Endothelial cell of umbilical vein (primary cell): ENCODE data around the gene TNKS1BP1. TPM values are rescaled to one million over a fixed set of nuclear protein-coding genes. Genes with fewer than 3 reads are reported as not detected.

Experiments used
- BruUV-seq: library from RNA; stranded (reverse); fragments of 400-500 nt; replicated peaks from 2 replicates; lab custom pipeline; 2021; lab: Mats Ljungman, UMichigan
- CTCF ChIA-PET: fragments of 300-600, 350-600 bp; sonication (Branson Sonifier 250); formaldehyde crosslinking; loops from one replicate; lab custom pipeline; 2021; ENCODE audit warnings: antibody characterized with exemption, inconsistent platforms; lab: Charles Lee
- POLR2A ChIA-PET: fragments of 300-600, 350-600 bp; sonication (Branson Sonifier 250); formaldehyde crosslinking; loops from one replicate; lab custom pipeline; 2021; ENCODE audit warnings: antibody characterized with exemption, inconsistent platforms; lab: Charles Lee
- DNase-seq: peaks from one replicate; pipeline ENCODE4 v3.0.0-alpha.2; 2011; ENCODE audit warnings: low read depth, low spot score
- FAIRE-seq: peaks from 2 replicates; lab custom pipeline; 2011; peaks lifted over from hg19 to GRCh38; lab: Jason Lieb, UNC
- H2AFZ ChIP-seq: 2 replicates; pipeline ENCODE4 v1.6.0; 2012; ENCODE audit warnings: low read depth, low read length, control low read depth, inconsistent platforms
- H3K27ac ChIP-seq: 2 replicates; pipeline ENCODE4 v1.5.1; 2011; ENCODE audit warnings: low read depth, mild to moderate bottlenecking, control low read depth, low read length, moderate library complexity; ENCODE audit not compliant: insufficient read depth
- H3K27me3 ChIP-seq, 2 experiments: 2 replicates each; pipeline versions ENCODE4 v1.6.0 to v1.6.1; 2011; ENCODE audit warnings: low read length in 2 of 2, mixed read lengths in 1 of 2; ENCODE audit not compliant: control insufficient read depth in 2 of 2, insufficient read depth in 2 of 2
- H3K36me3 ChIP-seq, 2 experiments: 2 replicates in 1 of 2; 3 replicates in 1 of 2; pipeline ENCODE4 v1.5.1; 2011; ENCODE audit warnings: low read length in 2 of 2, mild to moderate bottlenecking in 1 of 2, moderate library complexity in 1 of 2; ENCODE audit not compliant: control insufficient read depth in 2 of 2, insufficient read depth in 2 of 2; ENCODE audit errors: extremely low read depth in 1 of 2
- H3K4me1 ChIP-seq: 3 replicates; pipeline ENCODE4 v1.5.1; 2011; ENCODE audit warnings: mild to moderate bottlenecking, low read length; ENCODE audit not compliant: control insufficient read depth, insufficient read depth; ENCODE audit errors: extremely low read depth
- H3K4me2 ChIP-seq: 2 replicates; pipeline ENCODE4 v1.6.1; 2011; ENCODE audit warnings: low read length, control low read depth, mixed read lengths; ENCODE audit not compliant: insufficient read depth
- H3K4me3 ChIP-seq, 3 experiments: fragments of 200-600 bp in 1 of 3; sonication (generic), shearing (Covaris generic) in 1 of 3; replicated peaks in 1 of 3; 2 replicates each; pipeline ENCODE4 v1.5.1; 2011 to 2016; ENCODE audit warnings: control low read depth in 3 of 3, low read length in 3 of 3, mild to moderate bottlenecking in 2 of 3, inconsistent platforms in 1 of 3, low read depth in 1 of 3, moderate library complexity in 1 of 3; ENCODE audit not compliant: insufficient read depth in 1 of 3
- H3K79me2 ChIP-seq: 2 replicates; pipeline ENCODE4 v1.6.0; 2012; ENCODE audit warnings: low read length, inconsistent platforms; ENCODE audit not compliant: control insufficient read depth, insufficient read depth
- H3K9ac ChIP-seq: replicated peaks from 2 replicates; pipeline ENCODE3; 2011; ENCODE audit warnings: low read length, control low read depth; ENCODE audit not compliant: insufficient read depth; ENCODE audit errors: extremely low read depth
- H3K9me1 ChIP-seq: replicated peaks from 3 replicates; pipeline ENCODE4 v1.6.0; 2011; ENCODE audit warnings: mild to moderate bottlenecking, low read length; ENCODE audit not compliant: control insufficient read depth, insufficient read depth; ENCODE audit errors: extremely low read depth
- H3K9me3 ChIP-seq: replicated peaks from 2 replicates; pipeline ENCODE4 v1.5.1; 2012; ENCODE audit warnings: low read length, inconsistent platforms; ENCODE audit not compliant: control insufficient read depth, insufficient read depth
- H4K20me1 ChIP-seq: replicated peaks from 2 replicates; pipeline ENCODE3; 2011; ENCODE audit warnings: mild to moderate bottlenecking, low read length; ENCODE audit not compliant: control insufficient read depth, insufficient read depth; ENCODE audit errors: extremely low read depth
- EZH2 ChIP-seq: IDR thresholded peaks from 2 replicates; pipeline ENCODE4 v1.6.1; 2012; ENCODE audit warnings: borderline replicate concordance, low read depth, mild to moderate bottlenecking, moderate library complexity, low read length, inconsistent platforms; ENCODE audit not compliant: severe bottlenecking
- FOS ChIP-seq: IDR thresholded peaks from 2 replicates; pipeline ENCODE4 v1.6.1; 2011; ENCODE audit warnings: mild to moderate bottlenecking, low read length, moderate library complexity, borderline replicate concordance; ENCODE audit not compliant: insufficient read depth
- GATA2 ChIP-seq: IDR thresholded peaks from 2 replicates; pipeline ENCODE4 v1.7.0; 2011; ENCODE audit warnings: low read depth, mild to moderate bottlenecking, moderate library complexity, mixed read lengths, low read length; ENCODE audit not compliant: insufficient read length, insufficient read depth
- JUN ChIP-seq: IDR thresholded peaks from 2 replicates; pipeline ENCODE4 v1.6.1; 2011; ENCODE audit warnings: borderline replicate concordance, low read depth; ENCODE audit not compliant: insufficient read length, insufficient read depth
- MYC ChIP-seq: IDR thresholded peaks from one replicate; pipeline ENCODE4 v1.6.1; 2011; ENCODE audit warnings: mild to moderate bottlenecking, low read depth, low read length
- POLR2A ChIP-seq: IDR thresholded peaks from 2 replicates; pipeline ENCODE4 v1.6.1; 2012; ENCODE audit warnings: low read depth, mild to moderate bottlenecking, control low read depth, low read length
- POLR2AphosphoS5 ChIP-seq: IDR thresholded peaks from 2 replicates; pipeline ENCODE4 v1.6.1; 2012; ENCODE audit warnings: low read depth, mild to moderate bottlenecking, control low read depth, low read length, moderate library complexity; ENCODE audit not compliant: insufficient read depth
- dilution Hi-C: fragments of 300-500 bp; cut with MboI; formaldehyde crosslinking; loops from one replicate; pipeline ENCODE4 v1.15.0; 2019; ENCODE audit warnings: low sequenced_read_pairs; ENCODE audit not compliant: extremely low pct_ligation_motif_present
- intact Hi-C: fragments of 100-400 bp; cut with micrococcal nuclease; formaldehyde crosslinking; loops from one replicate; pipeline ENCODE4 v1.10.0; 2022
- polyA plus RNA-seq, 4 experiments: library from polyadenylated mRNA; depleted of rRNA in 3 of 4; stranded (reverse) in 3 of 4; unstranded in 1 of 4; fragments of >200 nt; gene quantifications; 2 replicates each; pipeline versions ENCODE4 v1.2.1 to v1.2.3, GENCODE V29; 2011 to 2012; ENCODE audit warnings: missing spikeins in 1 of 4
- total RNA-seq: library from RNA; stranded (reverse); gene quantifications from 2 replicates; pipeline ENCODE4 v1.2.3, GENCODE V29; 2021
- TF ChIP-seq, protein P1 (sequence below): IDR thresholded peaks from 2 replicates; pipeline ENCODE4 v1.6.1; 2011; ENCODE audit not compliant: insufficient read depth, insufficient read length
- TF ChIP-seq, protein P2 (sequence below), 2 donors: IDR thresholded peaks; 1 replicate in 1 of 2; 2 replicates in 1 of 2; pipeline ENCODE4 v1.5.1; 2011; ENCODE audit warnings: low read length in 2 of 2, mild to moderate bottlenecking in 2 of 2, moderate library complexity in 2 of 2, control low read depth in 1 of 2, inconsistent platforms in 1 of 2, low read depth in 1 of 2; ENCODE audit not compliant: insufficient read depth in 1 of 2; ENCODE audit errors: extremely low read depth in 1 of 2

TNKS1BP1 gene
- total and polyA plus RNA-seq, 2 donors (not counting 3 experiments of a cell fraction or from before 2014, with no cell fraction given) = 54.6 to 111 TPM

DNA sequence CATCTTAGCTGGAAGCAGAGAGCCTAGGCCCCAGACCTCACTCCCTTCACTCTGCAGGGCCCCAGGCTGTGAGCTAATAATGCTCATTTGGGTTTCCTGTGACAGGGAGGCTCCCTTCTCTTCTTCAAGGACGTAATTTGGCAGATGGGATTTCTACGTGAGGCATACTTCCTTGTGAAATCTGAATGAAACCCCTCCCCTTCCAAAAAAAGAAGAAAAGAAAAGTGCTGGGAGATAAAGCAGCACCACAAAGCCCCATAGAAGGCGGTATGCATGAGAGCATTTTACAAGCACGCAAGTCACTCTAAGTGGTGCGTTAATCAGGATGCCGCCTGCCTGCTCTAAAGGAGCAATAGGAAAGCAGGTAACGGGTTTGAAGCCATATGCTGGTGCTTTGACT lies 19.1 kb upstream of the TNKS1BP1 start:
- Histone ChIP-seq H3K36me3 (no peaks in the 10 kb centered on the region), H3K4me3 (no peak overlapping the region), H4K20me1 (no peaks in the 10 kb centered on the region), H2AFZ (no peak overlapping the region), H3K9ac (no peak overlapping the region), H3K27ac (no peak overlapping the region), H3K79me2 (no peaks in the 10 kb centered on the region), H3K27me3 (peaks cover 3 to 8% of the 10 kb centered on the region in 2 experiments), H3K4me1 (no peaks in the 10 kb centered on the region), H3K9me3 (no peaks in the 10 kb centered on the region), H3K4me2 (no peak overlapping the region), H3K9me1 (no peaks in the 10 kb centered on the region)
- no peak for TF ChIP-seq MYC
- TF ChIP-seq, protein P1, sequence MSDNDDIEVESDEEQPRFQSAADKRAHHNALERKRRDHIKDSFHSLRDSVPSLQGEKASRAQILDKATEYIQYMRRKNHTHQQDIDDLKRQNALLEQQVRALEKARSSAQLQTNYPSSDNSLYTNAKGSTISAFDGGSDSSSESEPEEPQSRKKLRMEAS = no peak
- TF ChIP-seq GATA2 = no peak
- no peak for TF ChIP-seq POLR2A
- no peak for TF ChIP-seq EZH2
- no peak for TF ChIP-seq JUN
- TF ChIP-seq FOS = no peak
- TF ChIP-seq, protein P2, sequence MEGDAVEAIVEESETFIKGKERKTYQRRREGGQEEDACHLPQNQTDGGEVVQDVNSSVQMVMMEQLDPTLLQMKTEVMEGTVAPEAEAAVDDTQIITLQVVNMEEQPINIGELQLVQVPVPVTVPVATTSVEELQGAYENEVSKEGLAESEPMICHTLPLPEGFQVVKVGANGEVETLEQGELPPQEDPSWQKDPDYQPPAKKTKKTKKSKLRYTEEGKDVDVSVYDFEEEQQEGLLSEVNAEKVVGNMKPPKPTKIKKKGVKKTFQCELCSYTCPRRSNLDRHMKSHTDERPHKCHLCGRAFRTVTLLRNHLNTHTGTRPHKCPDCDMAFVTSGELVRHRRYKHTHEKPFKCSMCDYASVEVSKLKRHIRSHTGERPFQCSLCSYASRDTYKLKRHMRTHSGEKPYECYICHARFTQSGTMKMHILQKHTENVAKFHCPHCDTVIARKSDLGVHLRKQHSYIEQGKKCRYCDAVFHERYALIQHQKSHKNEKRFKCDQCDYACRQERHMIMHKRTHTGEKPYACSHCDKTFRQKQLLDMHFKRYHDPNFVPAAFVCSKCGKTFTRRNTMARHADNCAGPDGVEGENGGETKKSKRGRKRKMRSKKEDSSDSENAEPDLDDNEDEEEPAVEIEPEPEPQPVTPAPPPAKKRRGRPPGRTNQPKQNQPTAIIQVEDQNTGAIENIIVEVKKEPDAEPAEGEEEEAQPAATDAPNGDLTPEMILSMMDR (IDR thresholded peaks at IDR 0.05; ENCODE audit: extremely low read depth in 1 of 2, insufficient read depth in 1 of 2, low read depth in 1 of 2, low read length in 2 of 2) = no peak
- TF ChIP-seq POLR2AphosphoS5 = no peak
- ChIA-PET POLR2A (no interaction called here), CTCF (interaction anchor here (0.8 to 1.1 kb wide), 3 partner anchors 10 to 183 kb away, joined by 3 to 4 read pairs (median 3); no protein-coding TSS in a partner anchor)
- DNase-seq (no peak), FAIRE-seq (no peak)
- no TSS peak for BruUV-seq
- intact Hi-C loops (no loop called here), dilution Hi-C loops (no loop called here)
